Measurements from ENCODE around the gene ERC2. TPM values are rescaled to one million over a fixed set of nuclear protein-coding genes. Genes with fewer than 3 reads are reported as not detected.

The ERC2 gene
- total RNA-seq, 1 donor from 2014 or later = 0.81 TPM

DNA sequence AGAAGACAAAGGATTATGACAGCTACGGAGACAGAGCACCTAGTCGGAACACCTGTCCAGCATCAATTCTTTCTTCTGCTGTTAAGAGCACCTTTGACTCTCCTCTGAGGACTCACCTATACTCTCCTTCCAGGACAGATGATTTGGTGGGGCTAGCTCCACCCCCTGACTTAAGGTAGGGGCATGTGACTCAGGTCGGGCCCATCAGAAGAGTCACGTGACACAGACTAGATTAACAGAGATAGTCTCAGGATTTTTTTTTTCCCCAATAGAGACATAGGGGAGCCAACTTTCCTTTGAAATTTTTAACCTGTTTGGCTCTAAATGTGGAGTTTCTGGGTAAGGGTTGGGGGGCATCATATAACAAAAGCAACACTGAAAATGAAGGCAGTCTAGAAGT is 969.7 kb downstream of the ERC2 start:
- ATAC-seq (ENCODE audit: poor library complexity) = no peak
- intact Hi-C loops (cut with DNase I) = no loop called here
- no peak for DNase-seq

- no peak for ATAC-seq (ENCODE audit: poor library complexity)
- no peak for DNase-seq
- intact Hi-C loops (cut with DNase I) = no loop called here
These were observed 971.0 kb downstream of the ERC2 start for GRCh38 chr3:55497250-55497649.

GRCh38 chr3:55494976-55495375 is 973.3 kb downstream of the ERC2 start:
- intact Hi-C loops (cut with DNase I) = no loop called here
- no peak for ATAC-seq (ENCODE audit: poor library complexity)
- no peak for DNase-seq

- DNase-seq (no peak), ATAC-seq (ENCODE audit: poor library complexity) (no peak)
- intact Hi-C loops (cut with DNase I) = no loop called here
These were observed 975.3 kb downstream of the ERC2 start for GRCh38 chr3:55492976-55493375.

- intact Hi-C loops (cut with DNase I) = no loop called here
- DNase-seq (no peak), ATAC-seq (ENCODE audit: poor library complexity) (no peak)
These were observed 976.9 kb downstream of the ERC2 start for GRCh38 chr3:55491296-55491816.

DNA sequence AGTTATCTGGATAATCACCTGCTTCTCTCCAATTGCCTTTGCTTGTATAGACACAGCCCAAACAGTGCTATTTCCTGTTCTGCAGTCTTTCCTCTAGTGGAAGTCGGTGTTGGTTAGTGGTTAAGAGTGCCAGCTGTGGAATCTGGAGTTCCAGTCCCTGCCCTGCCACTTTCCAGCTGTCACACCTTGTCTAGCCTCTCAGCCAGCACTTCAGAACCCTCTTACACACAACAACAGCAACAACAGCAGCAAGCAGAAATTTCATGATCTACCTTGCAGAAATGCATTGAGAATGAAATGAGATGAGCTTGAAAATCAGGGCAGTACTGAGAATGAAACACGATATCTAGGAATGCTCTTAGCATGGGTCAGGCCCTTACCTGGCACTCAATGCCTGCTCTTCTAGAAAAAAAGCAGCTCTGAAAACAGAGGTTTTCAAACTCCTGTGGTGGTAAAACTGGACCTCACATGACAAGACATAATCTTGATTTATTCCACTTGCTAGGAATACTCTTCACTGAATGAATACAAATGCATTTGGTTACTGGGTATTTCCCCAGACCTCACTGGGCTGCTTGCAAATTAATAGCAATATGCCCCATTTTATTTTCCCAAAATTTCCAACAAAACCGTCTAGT is 977.9 kb downstream of the ERC2 start:
- ATAC-seq (ENCODE audit: poor library complexity) = no peak
- DNase-seq = no peak
- intact Hi-C loops (cut with DNase I) = no loop called here

DNA sequence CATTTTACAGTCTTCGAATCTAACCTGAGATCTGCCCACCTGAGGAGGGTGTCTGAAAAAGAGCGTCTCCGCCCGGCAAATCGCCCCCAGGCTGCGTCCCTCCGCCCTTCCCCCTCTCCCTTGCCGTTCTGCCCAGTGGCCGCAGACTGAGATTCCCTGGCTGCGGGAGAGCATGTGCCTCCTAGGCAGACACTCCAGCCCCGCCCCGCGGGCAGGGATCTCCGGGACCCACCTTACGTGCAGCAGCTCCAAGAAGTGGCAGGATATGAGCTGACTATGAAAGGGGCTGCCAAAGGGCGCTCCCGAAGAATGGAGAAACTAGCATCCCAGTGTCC is 978.5 kb downstream of the ERC2 start:
- no peak for ATAC-seq (ENCODE audit: poor library complexity)
- intact Hi-C loops (cut with DNase I) = loop anchor here (5.0 kb wide), 2 partner anchors 228 to 553 kb away; no protein-coding TSS in a partner anchor
- peak; percentile 48 for DNase-seq

DNA sequence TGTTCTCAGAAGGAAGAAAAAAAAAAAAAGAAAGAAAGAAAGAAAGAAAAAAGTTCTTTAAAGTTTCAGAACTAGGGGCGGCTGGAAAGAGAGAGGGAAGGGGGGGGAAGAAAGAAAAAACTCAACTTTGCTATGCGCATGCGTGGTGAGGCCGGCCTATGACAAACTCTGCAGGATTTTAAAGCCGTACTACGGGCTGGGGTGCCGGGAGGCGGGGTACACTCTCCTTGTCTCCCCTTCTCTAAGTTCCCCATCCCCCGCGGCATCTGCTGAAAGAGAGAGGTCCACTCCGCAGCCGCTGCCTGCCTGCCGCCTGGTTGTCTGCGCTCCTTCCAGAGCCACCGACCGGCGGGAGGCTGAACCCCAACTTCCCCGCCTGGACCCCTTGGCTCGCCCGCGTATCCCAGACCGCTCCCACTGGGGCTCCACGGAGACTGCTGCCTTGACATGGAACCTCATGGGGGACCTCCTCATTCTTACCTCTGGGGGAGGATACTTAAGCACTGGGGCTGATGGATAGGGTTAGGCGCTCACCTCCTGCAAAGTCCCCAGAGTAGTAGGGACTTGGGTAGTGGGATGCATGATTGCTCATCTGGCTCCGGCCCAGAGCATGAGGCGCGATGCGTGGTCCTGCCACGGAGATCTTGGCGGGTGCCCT is 979.7 kb downstream of the ERC2 start:
- ATAC-seq (ENCODE audit: poor library complexity) (peak; percentile 54), DNase-seq (peak; percentile 71)
- intact Hi-C loops (cut with DNase I) = loop anchor here (5.0 kb wide), 2 partner anchors 229 to 554 kb away; no protein-coding TSS in a partner anchor

DNA sequence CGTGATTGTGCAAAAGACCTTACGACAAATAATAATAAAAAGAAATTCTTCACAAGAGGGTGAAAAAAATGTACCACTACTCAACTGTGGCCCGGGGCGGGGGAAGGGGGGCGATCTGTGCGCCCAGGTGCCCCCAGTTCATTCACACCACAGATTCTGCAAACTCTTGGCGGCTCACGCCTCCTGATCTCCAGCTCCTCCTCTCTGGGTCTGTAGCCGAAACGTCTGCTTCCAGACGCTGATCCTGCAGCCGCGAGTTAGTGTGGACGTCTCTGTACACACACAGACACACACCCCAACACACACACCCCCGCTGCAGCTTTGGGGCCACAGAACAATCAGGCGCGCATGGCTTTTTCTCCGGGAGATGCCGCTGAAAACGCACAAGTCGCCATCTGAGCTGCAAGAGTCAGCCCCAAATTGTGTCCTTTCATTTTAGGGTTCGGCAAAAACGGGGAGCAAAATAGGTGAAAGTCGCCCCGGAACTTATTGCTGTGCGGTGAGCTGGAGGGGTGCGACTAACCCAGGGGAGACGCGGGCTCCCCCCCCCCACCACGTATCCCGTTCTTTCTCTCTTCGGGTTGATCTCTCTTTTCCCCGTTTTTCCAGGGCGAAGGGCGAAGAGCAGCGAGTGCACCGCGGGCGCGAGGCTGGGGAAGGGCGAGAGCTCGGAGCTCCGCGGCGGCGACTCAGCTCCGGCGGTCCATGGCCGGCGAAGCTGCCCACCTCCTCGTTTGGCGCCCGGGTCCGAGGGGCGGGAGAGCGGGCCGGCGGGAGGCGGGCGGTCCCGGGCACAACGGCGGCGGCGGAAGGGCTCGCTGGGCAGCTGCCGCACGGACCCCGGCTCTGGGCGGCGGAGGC is 980.7 kb downstream of the ERC2 start:
- intact Hi-C loops (cut with DNase I) = loop anchor here (5.0 kb wide), 2 partner anchors 230 to 555 kb away; no protein-coding TSS in a partner anchor
- ATAC-seq (ENCODE audit: poor library complexity) (peak; percentile 21), DNase-seq (peak; percentile 52)

- intact Hi-C loops (cut with DNase I) = loop anchor here (5.0 kb wide), 2 partner anchors 230 to 555 kb away; no protein-coding TSS in a partner anchor
- DNase-seq (peak; percentile 69), ATAC-seq (ENCODE audit: poor library complexity) (peak; percentile 53)
These were observed 981.3 kb downstream of the ERC2 start, which contains the start of gene WNT5A for GRCh38 chr3:55486857-55487380. Gene WNT5A (minus strand): TSS chr3:55487306. CDS start chr3:55486985, 321 bp downstream.

GRCh38 chr3:55486101-55486856 is 982.0 kb downstream of the ERC2 start:
- intact Hi-C loops (cut with DNase I) = loop anchor here (5.0 kb wide), 2 partner anchors 231 to 556 kb away; no protein-coding TSS in a partner anchor
- peak; percentile 84 for DNase-seq

GRCh38 chr3:55484801-55485791 is 983.2 kb downstream of the ERC2 start:
- intact Hi-C loops (cut with DNase I) = loop anchor here (5.0 kb wide), 2 partner anchors 232 to 557 kb away; no protein-coding TSS in a partner anchor
- DNase-seq = peak; percentile 84
- peak; percentile 77 for ATAC-seq (ENCODE audit: poor library complexity)

More at GRCh38 chr3:55486101-55486856, 982.0 kb downstream of the ERC2 start:
- peak; percentile 61 for ATAC-seq (ENCODE audit: poor library complexity)

GRCh38 chr3:55484191-55484689 is 984.0 kb downstream of the ERC2 start:
- intact Hi-C loops (cut with DNase I) = no loop called here
- DNase-seq (no peak), ATAC-seq (ENCODE audit: poor library complexity) (no peak)

DNA sequence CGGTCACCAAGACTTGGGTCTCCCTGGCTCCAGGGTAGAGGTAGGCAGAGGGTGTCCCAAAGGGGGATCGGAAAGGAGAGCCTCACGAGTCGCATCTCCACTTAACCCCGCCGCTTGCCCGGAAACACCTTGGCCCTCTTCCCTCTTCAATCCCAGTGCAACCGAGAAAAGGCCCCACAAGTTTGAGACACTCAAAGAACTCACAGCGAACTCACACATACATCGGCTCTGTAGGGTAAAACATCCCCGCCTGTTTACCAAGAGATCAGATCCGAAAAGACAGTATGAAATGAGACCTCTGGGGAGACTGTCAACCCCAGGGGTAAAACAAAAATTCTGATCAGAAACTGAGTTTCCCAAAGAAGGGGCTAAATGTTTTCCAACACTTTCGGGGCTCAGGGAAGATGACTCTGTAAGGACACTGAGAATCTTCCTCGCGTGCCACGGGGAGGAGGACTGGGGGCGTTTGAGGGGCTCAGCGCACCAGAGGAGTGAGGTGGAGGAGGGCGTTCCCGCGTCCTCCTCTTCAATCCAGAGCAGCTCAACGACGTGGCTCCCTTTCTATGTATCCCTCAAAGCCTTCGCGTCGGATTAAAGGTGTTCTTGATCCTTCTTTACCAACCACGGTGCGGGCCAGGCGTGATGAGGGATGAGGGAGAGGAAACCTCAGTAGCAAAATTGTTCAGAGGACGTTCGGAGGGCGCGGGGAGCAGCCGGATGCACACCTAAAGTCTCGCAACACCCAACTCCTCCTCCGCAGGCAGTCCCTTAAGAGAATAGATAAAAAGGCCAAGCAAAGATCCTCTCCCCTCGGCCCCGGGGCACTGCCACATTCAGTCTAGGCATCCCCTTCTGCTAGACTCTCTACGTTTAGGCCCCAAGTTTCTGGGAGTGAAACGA is 984.8 kb downstream of the ERC2 start:
- intact Hi-C loops (cut with DNase I) = no loop called here
- no peak for ATAC-seq (ENCODE audit: poor library complexity)

DNA sequence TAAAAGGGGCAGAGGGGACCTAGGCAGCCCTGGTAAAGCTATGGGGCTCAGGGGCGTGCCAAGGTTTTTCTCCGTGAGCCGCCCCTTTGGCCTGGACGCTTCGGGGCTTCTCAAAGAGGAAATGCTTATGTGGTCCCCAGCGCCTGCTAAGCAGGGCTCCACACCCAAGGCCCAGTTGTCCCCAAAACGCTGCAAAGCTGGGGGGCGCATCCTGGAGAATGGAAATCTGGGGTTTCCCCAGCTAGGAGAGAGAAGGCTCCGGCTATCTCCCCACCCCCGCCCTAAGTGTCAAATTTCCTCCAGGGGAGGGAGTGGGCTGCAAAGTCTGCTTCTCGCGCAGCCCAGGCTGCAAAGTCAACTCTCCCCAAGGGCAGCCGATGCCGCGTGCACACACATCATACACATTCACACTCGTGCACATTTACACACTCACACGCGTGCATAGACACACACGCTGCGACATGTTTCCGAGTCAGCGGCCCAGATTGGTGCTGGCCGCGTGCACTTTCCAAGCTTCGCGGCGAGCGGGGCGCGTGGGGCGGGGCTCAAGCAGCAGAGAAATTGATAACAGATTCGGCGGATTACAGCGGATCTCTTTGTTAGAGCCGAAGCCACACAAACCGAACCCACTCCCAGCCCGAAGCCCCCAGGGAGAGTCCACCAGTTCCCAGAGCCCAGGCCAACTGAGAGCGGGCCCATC is 985.6 kb downstream of the ERC2 start:
- DNase-seq (no peak), ATAC-seq (ENCODE audit: poor library complexity) (no peak)
- intact Hi-C loops (cut with DNase I) = no loop called here

More for the DNA sequence above, 984.8 kb downstream of the ERC2 start:
- DNase-seq = no peak

Measured in Right ventricle myocardium superior (tissue), 1 donor.